Activated naive CD4-positive, alpha-beta T cell (primary cell): ENCODE measurements around the gene IPCEF1.
A peak's percentile ranks its signal among the peaks of the same experiment; 100 is the strongest.

Experiments used
- DNase-seq, 4 experiments: peaks; one replicate each; lab custom pipeline; 2025; lab: John Stamatoyannopoulos, UW

Gene IPCEF1

DNA sequence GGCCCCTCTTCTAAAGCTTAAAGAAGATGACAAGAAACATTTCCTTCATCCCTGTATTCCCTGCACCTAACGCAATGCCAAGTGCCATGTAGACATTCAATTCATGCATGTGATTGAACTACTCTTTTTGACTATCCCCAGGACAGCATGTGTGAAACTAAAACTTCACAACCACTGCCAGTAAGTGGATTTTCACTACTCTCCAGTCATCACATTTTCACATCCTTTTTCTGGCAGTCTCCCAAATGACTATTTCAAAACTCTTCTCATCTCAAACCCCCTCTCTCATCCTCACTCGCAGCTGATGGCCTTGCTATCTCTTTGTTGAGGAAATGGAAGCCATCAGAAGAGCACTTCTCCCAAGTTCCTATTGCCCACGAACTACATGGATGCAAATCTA, 194.9 kb downstream of the IPCEF1 start:
- DNase-seq, result no peak

DNA sequence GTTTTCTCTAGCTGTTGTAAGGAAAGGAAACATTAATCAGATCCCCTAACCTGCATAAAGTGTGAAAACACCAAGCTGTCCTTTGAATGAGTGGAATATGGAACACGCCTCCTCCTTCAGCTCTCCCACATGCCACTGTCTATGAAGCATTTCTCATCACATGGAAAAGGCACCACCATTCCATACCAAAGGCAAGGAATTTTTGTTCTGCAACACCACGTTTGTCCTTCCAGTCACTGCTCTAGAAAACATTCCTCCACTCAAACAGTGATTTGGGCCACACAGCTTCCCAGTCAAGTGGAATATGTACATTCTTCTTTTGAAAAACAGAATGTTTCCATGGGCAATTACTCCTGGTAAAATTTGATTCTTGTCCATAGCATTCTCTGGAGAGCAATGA, 197.5 kb downstream of the IPCEF1 start:
- DNase-seq, result no peak

DNA sequence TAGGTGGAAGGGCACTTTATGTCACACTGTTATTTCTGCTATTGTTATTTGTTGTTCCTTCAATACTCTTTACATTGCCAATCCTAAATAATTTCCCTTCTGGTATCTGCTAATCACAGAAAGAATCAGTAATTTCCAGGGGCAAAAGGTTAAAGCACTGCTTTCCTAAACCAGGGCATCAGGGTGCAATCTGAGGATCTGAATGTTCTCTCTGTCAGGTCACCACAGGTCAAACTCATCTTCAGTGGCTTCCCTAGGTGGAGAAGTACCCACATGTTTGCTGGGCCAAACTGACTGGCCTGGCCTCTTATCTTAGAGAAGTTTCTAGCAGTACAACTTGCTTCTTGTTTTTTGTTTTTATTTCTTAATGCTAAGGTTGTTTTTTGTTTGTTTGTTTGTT, 198.9 kb downstream of the IPCEF1 start:
- DNase-seq, result no peak

GRCh38 chr6:154157082-154157481, 199.5 kb downstream of the IPCEF1 start:
- DNase-seq, result no peak

DNA sequence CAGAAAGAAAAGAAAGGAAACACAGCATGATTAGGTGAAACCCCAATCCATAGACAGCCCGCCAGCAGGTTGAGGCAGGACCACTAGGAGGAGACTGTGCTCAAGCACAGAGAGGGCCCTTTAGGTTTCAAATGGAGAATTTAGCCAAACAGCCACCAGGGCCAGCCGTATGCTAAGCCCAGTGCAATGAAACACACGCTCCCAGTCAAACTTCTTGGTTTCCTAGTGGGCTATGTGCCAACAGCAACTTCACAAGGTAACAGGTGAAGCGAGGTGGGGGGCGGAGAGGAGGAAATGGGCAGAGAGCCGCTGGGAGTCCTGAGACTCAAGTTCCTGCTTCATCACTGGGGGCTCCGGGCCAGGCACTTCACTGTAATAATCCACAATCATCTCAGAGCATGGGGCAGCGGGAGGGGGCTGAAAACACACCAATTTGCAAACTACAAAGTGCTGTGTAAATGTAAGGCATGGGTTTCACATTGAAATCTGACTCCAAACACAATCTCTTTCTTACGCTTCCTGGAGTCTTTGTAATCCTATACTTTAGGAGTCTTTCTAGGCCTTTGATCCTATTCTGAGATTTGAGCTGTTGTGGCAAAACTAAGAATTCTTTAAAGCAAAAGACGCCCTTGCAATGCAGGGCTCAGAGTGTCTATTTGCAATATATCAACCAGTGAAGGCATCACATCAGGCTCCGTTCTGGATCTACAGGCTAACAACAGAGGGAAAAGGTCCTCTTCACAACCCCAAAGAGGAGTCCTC, 200.3 kb downstream of the IPCEF1 start:
- peak in 3 of 4 experiments; percentile 10 to 39 (median 31) for DNase-seq

GRCh38 chr6:154154389-154154967, 202.1 kb downstream of the IPCEF1 start:
- peak; percentile 9 to 49 (median 28) for DNase-seq

GRCh38 chr6:154143753-154144152, 212.8 kb downstream of the IPCEF1 start:
- DNase-seq, result no peak

DNA sequence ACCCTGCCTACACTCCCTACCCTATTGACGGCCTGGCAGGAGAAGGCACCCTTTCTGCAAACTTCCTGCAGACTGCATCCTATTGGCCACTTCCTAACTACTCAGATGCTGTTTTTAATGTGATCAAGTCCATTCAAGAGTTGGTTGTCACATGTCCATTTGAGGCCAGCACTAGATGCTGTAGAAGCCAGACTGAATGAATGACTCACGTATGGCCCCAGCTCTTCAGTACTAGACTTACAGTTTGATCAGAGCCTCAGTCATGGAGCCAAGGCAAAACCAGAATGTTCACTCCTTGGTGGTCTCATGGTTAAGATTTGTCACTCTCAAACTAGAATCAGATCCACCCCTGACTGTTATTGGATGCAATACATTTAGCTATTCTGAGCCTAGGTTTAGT, 215.9 kb downstream of the IPCEF1 start:
- no peak for DNase-seq

- DNase-seq, result no peak
These were observed 216.7 kb downstream of the IPCEF1 start for GRCh38 chr6:154139892-154140291.

DNA sequence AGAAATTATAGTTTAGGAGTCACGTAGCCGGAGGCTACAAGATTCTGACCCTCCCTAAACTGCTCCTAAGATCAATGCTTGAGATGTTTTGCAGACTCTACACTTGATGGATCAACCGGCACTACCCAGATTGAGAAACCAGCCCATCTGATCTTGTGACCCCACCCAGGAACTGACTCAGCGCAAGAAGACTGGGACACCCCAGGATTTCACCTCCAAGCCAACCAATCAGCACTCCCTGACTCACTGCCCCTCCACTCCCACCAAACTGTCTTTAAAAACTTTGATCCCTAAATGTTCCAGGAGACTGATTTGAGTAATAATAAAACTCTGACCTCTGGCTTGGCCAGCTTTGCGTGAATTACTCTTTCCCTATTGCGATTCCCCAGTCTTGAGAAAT, 217.8 kb downstream of the IPCEF1 start:
- no peak for DNase-seq

GRCh38 chr6:154134471-154135147, 222.0 kb downstream of the IPCEF1 start:
- DNase-seq, result no peak

DNA sequence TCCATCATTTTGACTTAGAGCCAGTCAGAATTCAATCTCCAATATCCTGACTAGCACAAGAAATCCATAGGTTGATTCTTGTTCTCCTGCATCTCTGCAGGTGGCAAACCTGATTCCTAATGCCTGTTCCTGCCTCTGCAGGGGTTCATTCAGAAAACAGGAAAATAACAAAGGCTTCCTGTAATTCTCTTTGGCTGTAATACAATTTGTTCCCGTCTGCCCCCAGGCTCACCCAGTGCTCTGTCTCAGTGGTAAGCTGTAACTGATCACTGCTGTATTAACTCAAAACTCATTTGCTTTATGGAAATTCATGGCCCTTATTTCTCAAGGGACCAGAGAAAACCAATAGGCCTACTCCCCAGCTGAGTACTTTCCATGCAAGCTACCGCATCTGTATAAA, 228.9 kb downstream of the IPCEF1 start:
- DNase-seq, result no peak

GRCh38 chr6:154125421-154125820, 231.2 kb downstream of the IPCEF1 start:
- no peak for DNase-seq

DNA sequence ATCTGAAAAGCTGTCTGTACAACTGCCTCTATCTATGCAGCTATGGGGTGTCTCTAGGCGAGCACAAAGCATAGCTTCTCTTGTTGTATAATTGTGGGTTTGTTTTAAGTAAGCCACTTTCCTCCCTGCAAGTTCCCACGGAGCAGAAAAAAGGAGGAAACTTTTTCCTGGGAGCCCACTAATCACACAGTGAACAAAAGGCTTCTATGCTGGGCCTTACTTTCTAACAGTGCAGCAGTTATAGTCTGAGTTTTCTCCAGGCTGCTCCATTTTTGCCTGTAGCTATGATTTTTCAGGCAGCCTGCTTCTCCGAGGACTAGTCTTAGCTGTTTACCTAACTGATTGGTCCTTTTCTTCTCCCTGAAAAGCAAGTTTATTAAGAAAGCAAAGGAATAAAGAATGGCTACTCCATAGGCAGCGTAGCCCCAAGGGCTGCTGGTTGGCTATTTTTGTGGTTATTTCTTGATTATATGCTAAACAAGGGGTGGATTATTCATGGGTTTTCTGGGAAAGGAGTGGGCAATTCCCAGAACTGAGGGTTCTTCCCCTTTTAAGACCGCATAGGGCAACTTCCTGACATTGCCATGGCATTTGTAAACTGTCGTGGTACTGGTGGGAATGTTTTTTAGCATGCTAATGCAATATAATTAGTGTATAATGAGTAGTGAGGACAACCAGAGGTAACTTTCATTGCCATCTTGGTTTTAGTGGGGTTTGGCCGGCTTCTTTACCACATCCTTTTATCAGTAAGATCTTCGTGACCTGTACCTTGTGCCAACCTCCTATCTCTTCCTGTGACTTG, 233.2 kb downstream of the IPCEF1 start:
- no peak for DNase-seq

- DNase-seq, result no peak
These were observed 234.2 kb downstream of the IPCEF1 start for GRCh38 chr6:154122195-154122925.

DNA sequence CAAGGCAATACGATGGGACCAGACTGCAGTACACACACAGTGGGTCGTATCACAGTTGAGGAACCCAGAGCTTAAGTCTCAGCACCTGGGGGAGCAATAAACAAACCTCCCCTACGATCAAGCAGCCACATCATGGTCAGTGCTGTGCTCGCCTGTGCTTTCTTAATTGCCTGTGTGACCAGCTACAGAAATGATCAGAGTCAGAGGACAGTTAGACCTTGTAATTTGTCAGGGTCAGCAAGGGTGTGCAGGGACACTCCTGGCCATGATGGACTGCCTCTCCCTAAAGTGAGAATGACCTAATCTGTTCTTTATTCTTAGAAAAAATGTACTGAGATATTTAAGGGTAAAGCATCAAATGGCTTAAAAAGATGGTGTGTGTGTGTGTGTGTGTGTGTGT, 239.1 kb downstream of the IPCEF1 start:
- DNase-seq, result no peak

DNA sequence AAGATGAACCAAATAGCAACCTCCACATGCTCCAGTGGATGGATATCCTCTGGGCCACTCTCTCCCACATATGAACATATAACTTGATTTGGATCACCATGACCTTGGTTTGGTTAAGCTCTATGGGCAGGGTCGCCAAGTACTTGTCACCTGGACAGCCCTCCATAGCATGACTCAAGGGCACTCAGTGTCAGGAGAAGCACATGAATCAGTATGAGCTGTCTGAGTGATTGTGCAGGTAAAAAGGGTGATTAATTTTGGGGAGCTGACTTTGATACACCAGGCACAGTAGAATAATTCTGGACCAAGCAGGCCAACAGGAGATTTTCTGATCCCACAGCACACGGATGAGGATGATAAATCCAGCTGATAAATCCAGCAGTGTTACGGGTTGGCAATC, 243.2 kb downstream of the IPCEF1 start:
- no peak for DNase-seq

- DNase-seq, result no peak
These were observed 244.3 kb downstream of the IPCEF1 start for GRCh38 chr6:154112181-154112809.

DNA sequence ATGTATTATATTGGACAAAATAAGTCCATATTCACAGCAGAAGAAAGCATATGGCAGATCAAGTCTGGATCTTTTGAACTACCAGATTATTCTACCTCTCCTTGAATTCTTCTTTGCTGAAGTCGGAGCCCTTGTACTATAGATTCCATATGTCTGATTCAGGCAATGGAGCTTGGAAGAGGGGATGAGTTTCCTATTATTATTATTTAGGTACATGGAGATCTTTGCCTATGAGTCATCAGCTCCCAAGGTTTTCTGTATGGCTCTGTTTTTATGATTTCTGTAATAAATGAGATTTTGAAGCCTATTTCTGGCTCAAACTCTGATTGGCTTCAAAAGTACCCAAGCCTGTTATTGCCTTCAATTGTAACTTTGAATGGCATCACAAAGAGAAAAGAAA, 245.6 kb downstream of the IPCEF1 start:
- no peak for DNase-seq

GRCh38 chr6:154106251-154106650, 250.4 kb downstream of the IPCEF1 start:
- no peak for DNase-seq
